Activated CD4-positive, alpha-beta T cell treated with anti-CD3 and anti-CD28 coated beads, Interleukin-2, amount 50 U/mL, for 24 hours (primary cell): ENCODE data around the gene EMILIN2.
A peak's percentile ranks its signal among the peaks of the same experiment; 100 is the strongest.

Experiments used
- DNase-seq, 2 donors: peaks; one replicate each; pipeline ENCODE4 v3.0.0-alpha.2; 2020; ENCODE audit warnings: low read depth in 1 of 2, low spot score in 1 of 2

The EMILIN2 gene

DNA sequence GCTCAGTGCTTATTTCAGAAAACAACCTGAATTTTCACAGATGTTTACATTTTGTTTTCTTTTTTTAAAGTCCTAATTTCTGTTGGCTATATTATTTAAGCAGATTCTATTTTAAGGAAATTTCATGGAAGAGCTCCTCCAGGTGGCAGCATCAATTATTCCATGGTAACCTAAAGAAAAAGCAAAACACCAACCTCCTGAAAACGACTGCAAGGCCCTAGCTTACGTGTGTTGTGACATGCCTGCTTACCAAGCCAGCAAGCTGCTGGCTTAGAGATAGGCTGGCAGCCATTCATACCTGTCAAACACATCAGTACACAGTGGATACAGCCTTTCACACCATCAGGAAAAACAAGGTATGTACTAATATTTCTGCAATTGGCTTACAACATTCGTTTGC lies 101.2 kb downstream of the EMILIN2 start:
- no peak for DNase-seq

DNA sequence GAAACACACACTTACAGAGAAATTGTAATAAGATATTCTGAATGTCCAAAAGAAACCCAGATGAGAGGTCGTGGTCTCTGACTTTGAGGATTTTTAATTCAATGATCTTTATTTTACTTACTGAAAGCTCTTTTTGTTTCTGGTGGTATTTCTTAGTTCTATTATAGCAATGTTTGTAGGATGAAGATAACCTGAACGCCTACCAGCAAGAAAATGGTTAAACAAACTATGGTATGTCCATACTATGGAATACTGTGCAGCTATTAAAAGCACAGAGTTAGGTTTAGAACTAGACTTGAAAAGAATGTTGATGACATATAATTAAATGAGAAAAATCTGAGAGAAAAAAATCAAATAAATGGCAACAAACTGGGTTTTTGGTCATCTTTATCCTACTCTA lies 105.8 kb downstream of the EMILIN2 start:
- no peak for DNase-seq

DNA sequence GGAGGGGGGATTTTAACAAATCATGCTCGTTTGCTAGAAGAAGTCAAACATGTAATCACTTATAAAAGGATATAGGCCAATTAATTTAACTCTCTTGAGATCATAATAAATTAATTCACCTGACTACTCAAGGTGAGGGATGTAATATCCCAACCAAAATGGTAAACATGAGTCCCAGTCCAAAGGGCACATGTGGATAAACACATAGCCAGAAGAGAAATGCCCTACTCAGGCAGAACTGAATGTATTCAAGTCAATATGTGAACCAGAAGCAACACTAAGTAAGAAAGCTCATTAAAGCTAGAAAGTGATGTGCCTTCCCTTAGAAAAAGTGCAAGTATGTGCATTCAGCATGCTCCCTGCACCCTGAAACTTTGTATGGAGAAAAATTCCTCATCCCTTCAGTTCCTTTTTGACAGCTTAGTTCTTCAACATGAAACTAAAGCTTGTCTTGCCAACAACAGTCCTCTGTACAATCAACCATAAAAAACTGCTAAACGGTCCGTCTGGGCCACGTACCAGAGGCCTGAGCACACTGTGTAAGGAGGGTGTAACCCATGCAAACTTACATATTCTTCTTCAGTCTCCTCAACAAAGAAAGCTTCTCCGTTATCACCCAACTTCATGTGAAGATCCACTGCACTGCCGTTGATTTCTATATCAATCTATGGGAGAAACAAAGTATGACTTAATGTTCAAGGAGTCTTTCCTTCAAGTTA lies 107.3 kb downstream of the EMILIN2 start:
- DNase-seq, result no peak

DNA sequence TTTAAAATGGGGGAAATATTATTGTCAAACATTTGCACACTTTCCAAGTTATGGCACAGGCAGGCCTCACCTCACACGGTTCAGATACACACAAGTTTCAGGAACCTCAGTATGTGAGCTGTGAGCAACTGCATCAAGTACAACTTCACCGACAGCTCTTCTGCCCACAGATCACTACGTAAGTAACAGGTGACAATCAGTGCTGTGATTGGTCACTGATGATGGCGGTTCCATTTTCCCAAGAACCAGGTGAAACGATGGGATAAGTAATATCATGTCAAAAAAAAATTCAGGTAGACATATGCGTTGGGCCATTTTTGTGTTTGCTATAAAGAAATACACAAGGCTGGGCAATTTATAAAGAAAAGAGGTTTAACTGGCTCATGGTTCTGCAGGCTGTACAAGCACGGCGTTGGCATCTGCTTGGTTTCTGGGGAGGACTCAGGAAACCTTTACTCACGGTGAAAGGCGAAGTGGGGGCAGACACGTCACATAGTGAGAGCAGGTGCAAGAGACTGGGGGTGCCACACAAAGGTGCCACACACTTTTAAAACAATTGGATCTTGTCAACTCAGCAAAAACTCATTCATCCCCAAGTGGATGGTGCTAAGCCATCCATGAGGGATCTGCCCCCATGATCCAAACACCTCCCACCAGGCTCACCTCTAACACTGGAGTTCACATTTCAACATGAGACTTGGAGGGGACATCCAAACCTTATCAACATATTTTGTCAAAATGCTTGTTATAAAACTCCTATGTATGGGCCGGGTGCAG lies 108.3 kb downstream of the EMILIN2 start:
- no peak for DNase-seq

DNA sequence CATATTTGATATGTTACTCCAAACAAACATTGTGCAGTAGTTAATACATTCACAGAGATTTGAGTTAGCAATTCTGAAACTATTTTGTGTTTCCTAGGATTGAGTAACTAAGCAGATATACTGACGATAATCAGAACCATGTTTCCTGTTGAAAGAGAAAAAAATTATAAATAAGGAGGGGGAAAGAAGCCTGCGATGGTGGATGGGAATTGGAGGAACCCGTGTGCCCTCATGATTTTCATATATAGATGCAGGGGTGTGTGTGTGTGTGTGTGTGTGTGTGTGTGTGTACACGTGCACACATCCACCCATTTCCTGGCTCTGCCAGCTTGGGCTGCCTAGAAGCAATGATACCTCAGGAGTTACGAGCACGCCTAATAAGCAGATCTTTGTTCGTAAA lies 109.2 kb downstream of the EMILIN2 start:
- DNase-seq, result no peak

DNA sequence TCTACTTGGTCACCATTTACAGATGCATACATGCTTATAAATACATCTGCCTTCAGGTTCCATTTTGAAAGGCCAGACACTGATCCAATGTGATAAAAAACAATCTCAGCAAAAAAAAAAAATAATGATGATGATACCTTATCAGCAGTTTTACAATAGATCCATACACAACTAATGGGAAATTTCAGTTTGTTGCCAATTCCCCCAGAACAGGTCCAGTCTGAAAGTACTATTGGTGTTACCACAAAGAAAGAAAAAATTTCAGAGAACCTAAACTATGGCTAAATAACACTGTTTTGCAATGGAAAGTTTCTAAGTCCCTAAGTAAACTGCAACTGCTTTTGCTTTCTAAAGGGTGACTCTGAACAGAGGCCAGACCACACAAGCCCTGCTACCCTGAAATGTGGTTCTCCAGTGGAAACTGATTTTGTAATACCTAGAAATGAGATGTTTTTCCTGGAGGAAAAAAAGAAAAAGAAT lies 112.1 kb downstream of the EMILIN2 start:
- no peak for DNase-seq

DNA sequence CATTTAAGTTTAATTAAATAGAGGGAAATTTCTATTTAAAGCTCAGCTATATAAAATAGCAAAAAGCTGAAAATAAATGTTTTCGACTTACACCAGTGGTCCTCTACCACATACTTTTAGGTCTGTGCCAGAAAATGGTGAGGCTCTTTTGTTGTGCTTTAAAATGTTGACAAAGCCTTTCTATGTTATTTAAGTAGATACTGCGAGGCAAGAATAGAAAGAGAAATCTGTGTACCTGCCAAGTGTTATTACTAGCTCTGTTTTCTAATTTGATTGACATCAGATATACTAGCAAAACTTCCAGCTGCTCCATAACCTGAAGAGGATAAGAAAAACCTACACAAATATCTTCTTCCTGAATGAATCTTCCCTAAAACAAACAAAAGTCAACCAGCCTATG lies 112.5 kb downstream of the EMILIN2 start:
- DNase-seq, result no peak

DNA sequence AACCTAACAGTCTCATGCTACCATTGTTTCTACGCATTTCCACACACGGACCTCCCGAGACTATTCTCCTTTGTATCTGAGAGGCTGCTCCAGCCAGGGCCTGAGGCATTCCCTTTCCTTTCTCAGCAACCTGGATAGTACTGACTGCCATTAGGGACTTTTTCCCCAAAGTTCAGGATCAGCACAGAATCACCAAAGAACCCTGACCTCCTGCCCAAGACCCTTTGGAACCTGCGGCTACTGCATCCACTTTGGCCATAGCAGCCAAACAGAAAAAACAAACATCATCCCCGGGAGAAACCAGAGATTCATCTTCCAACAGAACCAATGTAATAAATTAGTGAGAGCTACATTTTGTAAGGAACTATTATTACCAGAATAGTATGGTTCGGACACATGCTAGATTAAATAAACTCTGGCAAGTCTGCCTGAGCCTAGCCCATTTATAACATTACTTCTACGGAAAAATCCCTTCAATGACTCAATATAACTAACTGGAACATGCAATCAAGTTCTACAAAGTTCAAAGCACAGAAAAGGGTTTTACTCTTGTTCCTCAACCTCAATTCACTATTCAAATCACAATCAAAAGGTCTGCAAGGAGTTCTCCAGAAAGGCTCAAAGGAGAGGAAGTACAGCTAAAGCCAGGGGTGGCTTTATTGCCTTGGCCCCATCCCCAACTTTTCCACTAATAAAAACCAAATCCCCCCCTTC lies 114.3 kb downstream of the EMILIN2 start:
- DNase-seq, result no peak

DNA sequence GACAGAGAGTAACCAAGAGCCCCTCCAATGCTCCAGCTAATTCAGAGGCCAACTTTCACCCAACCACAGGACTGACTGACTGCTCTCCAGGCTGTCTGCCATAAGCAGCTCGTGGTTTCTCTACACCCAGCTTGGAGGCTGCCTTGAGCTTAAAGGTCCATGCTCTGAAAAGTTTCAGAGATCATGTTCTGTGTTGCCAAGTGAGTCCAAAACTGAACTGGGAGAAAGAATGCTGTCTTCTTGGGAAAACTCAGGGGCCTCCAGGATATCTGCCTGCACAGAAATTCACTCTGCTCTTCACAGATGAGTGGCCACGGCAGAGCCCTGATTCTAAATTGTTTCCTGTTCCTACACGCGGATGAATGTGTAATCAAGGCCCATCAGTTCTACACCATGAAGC lies 115.0 kb downstream of the EMILIN2 start:
- no peak for DNase-seq

DNA sequence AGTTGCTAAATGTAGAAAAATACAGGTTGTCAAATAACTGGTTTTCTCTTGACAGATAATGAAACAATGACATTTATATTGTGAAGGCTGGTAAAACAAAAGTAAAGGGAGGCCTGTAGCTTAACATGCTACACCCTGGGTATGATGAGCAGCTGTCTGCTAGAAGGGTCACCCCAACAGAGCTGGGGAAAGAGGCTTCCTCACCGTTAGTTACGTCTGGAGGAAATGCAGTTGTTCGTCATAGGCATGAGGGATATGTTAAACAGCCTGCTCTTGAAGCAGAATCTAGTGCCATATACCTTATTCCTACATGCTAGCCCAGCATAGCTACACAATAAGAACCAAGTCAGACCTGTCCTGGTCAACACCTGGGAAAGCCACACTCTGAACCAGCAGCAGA lies 116.2 kb downstream of the EMILIN2 start:
- peak in 1 of 2 donors; percentile 46 for DNase-seq

DNA sequence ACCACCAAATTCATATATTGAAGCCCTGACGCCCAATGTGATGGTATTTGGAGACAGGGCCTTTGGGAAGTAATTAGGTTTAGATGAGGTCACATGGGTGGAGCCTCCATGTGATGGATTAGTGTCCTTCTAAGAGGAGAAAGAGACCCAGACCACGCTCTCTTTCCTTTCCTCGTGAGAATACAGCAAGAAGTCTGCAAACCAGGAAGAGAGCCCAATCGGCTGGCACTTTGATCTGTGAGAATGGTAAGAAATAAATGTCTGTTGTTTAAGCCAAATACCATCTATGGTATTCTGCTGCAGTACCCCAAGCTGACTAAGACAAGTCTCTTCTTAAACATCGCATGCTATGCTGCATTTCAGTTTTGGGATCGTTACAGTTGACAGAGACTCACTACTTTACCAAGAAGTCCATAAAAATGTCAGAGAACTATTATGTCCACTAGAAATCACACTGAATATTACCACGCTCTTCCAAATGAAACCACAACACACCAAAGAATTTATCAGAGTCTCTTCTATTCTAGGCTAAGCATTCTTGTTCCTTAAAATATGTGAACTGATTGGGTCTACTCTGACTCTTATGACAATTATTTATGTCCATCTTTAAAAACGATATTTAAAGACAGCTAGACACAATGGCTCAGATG lies 117.7 kb downstream of the EMILIN2 start:
- no peak for DNase-seq
